ENCODE measurements around the gene TMEM108. TPM values are rescaled to one million over a fixed set of nuclear protein-coding genes. Genes with fewer than 3 reads are reported as not detected.

TMEM108 gene
- total RNA-seq, 1 experiment from 2014 or later = not detected

- CTCF ChIA-PET = no interaction called here
- H4K20me1 ChIP-seq (ENCODE audit: insufficient read depth) = no peaks in the 10 kb centered on the region
Observed at GRCh38 chr3:133096900-133097613, 58.9 kb downstream of the TMEM108 start.

More at GRCh38 chr3:133096900-133097613, 58.9 kb downstream of the TMEM108 start:
- TF ChIP-seq ZBTB33 (IDR thresholded peaks at IDR 0.05; ENCODE audit: extremely low read depth, insufficient replicate concordance, low read length) (no peak), CEBPB (IDR thresholded peaks at IDR 0.05; ENCODE audit: low read depth) (no peak), EZH2 (IDR thresholded peaks at IDR 0.05) (no peak), MAX (IDR thresholded peaks at IDR 0.05) (no peak), POLR2A (IDR thresholded peaks at IDR 0.05; ENCODE audit: borderline replicate concordance, extremely low read depth, insufficient read depth, insufficient read length) (no peak), SRF (IDR thresholded peaks at IDR 0.05; ENCODE audit: low read depth) (no peak), ELF1 (IDR thresholded peaks at IDR 0.05; ENCODE audit: borderline replicate concordance, low read depth) (no peak), TCF7L2 (IDR thresholded peaks at IDR 0.05; ENCODE audit: borderline replicate concordance, extremely low read depth, insufficient read depth, insufficient read length) (no peak), YY1 (IDR thresholded peaks at IDR 0.05; ENCODE audit: extremely low read depth, insufficient replicate concordance, low read depth, low read length) (no peak), SP1 (IDR thresholded peaks at IDR 0.05; ENCODE audit: low read depth) (no peak), REST (IDR thresholded peaks at IDR 0.05; ENCODE audit: low read depth) (no peak), ZFX (IDR thresholded peaks at IDR 0.05) (no peak), CTCF (IDR thresholded peaks at IDR 0.05 in 2 of 3, conservative IDR thresholded peaks at IDR 0.05 in 1 of 3; ENCODE audit: borderline replicate concordance in 1 of 3, insufficient read depth in 1 of 3, low read depth in 2 of 3, low read length in 2 of 3) (no peak), JUND (IDR thresholded peaks at IDR 0.05) (no peak), EGR1 (IDR thresholded peaks at IDR 0.05; ENCODE audit: low read depth) (no peak), FOSL1 (IDR thresholded peaks at IDR 0.05; ENCODE audit: low read depth) (no peak)
- H3K9me2 ChIP-seq (ENCODE audit: insufficient read depth) = no peaks in the 10 kb centered on the region
- H2AFZ ChIP-seq (ENCODE audit: low read depth, low read length, poor library complexity, severe bottlenecking) = no peak overlapping the region
- peaks cover 4% of the 10 kb centered on the region; the same call in 1 of the 2 replicates for H3K27me3 ChIP-seq (ENCODE audit: insufficient read depth, low read length)
- H3K9me3 ChIP-seq (ENCODE audit: control insufficient read depth in 1 of 2, insufficient read depth in 1 of 2, low read depth in 1 of 2, low read length in 2 of 2) = no peaks in the 10 kb centered on the region
- H3K4me1 ChIP-seq (ENCODE audit: control insufficient read depth in 1 of 2, insufficient read depth in 2 of 2, low read length in 2 of 2) = no peaks in the 10 kb centered on the region
- ChIA-PET POLR2A (no interaction called here), RAD21 (ENCODE audit: low non-redundant PET in 1 of 2, low total read pairs in 2 of 2, uncharacterized antibody in 2 of 2, unreplicated experiment in 2 of 2) (no interaction called here)
- H3K4me3 ChIP-seq (replicated peaks in 1 of 2; ENCODE audit: low read depth in 1 of 2, low read length in 2 of 2) = no peak overlapping the region
- H3K36me3 ChIP-seq (ENCODE audit: control insufficient read depth in 1 of 2, insufficient read depth in 2 of 2, low read length in 2 of 2) = no peaks in the 10 kb centered on the region
- intact Hi-C loops (cut with micrococcal nuclease) = no loop called here
- ATAC-seq = no peak
- no peaks in the 10 kb centered on the region for H3K79me2 ChIP-seq (ENCODE audit: insufficient read depth, low read length)
- H3K27ac ChIP-seq (ENCODE audit: low read depth, low read length) = no peak overlapping the region
- no peak overlapping the region for H3K9ac ChIP-seq (ENCODE audit: low read length)
- DNase-seq (ENCODE audit: low read depth, low spot score) = no peak
- H3K4me2 ChIP-seq (ENCODE audit: low read length) = no peak overlapping the region
- no TSS peak for BruUV-seq (replicated peaks)
